ENCODE results near the gene SOX12. TPM values are rescaled to one million over a fixed set of nuclear protein-coding genes. Genes with fewer than 3 reads are reported as not detected.
"Not testable (repeated sequence)": the region's sequence is repeated elsewhere in the genome, so short reads cannot be mapped to it uniquely, and the experiment has no call there.

SOX12 gene
- total RNA-seq, 3 donors from 2014 or later, result 1.1 to 3.7 (median 3.3) TPM

- Histone ChIP-seq H3K9me3 (no peaks in the 10 kb centered on the region), H3K36me3 (no peaks in the 10 kb centered on the region), H3K27me3 (no peaks in the 10 kb centered on the region), H3K4me3 (peak overlapping the region in 1 of 3 donors; percentile 12), H3K4me1 (peaks cover 0 to 8% of the 10 kb centered on the region in 2 donors), H3K27ac (peak overlapping the region; percentile 78 to 83)
- intact Hi-C loops (cut with DNase I; ENCODE audit: low total_unique reads), result no loop called here
- no peak for TF ChIP-seq POLR2A (IDR thresholded peaks at IDR 0.05)
- no peak for TF ChIP-seq POLR2AphosphoS5 (IDR thresholded peaks at IDR 0.05)
- TF ChIP-seq CTCF (IDR thresholded peaks at IDR 0.05), result no peak
- DNase-seq (ENCODE audit: low spot score in 2 of 2), result peak in 1 of 2 donors; percentile 71
Observed at GRCh38 chr20:371755-372542, 46.6 kb downstream of the SOX12 start.

- H3K4me1 ChIP-seq; H3K9me3 ChIP-seq; H3K36me3 ChIP-seq; DNase-seq (ENCODE audit: low spot score in 2 of 2); H3K4me3 ChIP-seq; H3K27me3 ChIP-seq; intact Hi-C loops (cut with DNase I; ENCODE audit: low total_unique reads): not testable (repeated sequence)
- H3K27ac ChIP-seq, result peak overlapping the region; percentile 78 to 83
Observed at GRCh38 chr20:372543-373082, 47.3 kb downstream of the SOX12 start.

GRCh38 chr20:373171-373890, 48.0 kb downstream of the SOX12 start:
- H3K36me3 ChIP-seq, result no peaks in the 10 kb centered on the region
- intact Hi-C loops (cut with DNase I; ENCODE audit: low total_unique reads), result no loop called here
- peak overlapping the region; percentile 78 to 83 for H3K27ac ChIP-seq
- H3K9me3 ChIP-seq, result no peaks in the 10 kb centered on the region
- TF ChIP-seq CTCF (IDR thresholded peaks at IDR 0.05), result no peak
- TF ChIP-seq POLR2A (IDR thresholded peaks at IDR 0.05), result no peak
- TF ChIP-seq POLR2AphosphoS5 (IDR thresholded peaks at IDR 0.05), result no peak
- H3K27me3 ChIP-seq, result no peaks in the 10 kb centered on the region
- no peak for DNase-seq (ENCODE audit: low spot score in 2 of 2)
- H3K4me3 ChIP-seq, result no peak overlapping the region
- H3K4me1 ChIP-seq, result peaks cover 0 to 8% of the 10 kb centered on the region in 2 donors

GRCh38 chr20:375265-375889, 50.0 kb downstream of the SOX12 start:
- Histone ChIP-seq H3K27me3 (no peaks in the 10 kb centered on the region), H3K4me1 (peaks cover 0 to 8% of the 10 kb centered on the region in 2 donors), H3K4me3 (no peak overlapping the region), H3K9me3 (no peaks in the 10 kb centered on the region), H3K27ac (no peak overlapping the region), H3K36me3 (no peaks in the 10 kb centered on the region)
- no peak for DNase-seq (ENCODE audit: low spot score in 2 of 2)
- TF ChIP-seq POLR2AphosphoS5 (IDR thresholded peaks at IDR 0.05), result no peak
- TF ChIP-seq CTCF (IDR thresholded peaks at IDR 0.05), result no peak
- no peak for TF ChIP-seq POLR2A (IDR thresholded peaks at IDR 0.05)
- intact Hi-C loops (cut with DNase I; ENCODE audit: low total_unique reads), result no loop called here

GRCh38 chr20:376089-376488, 50.7 kb downstream of the SOX12 start:
- no peaks in the 10 kb centered on the region for H3K27me3 ChIP-seq
- H3K36me3 ChIP-seq, result no peaks in the 10 kb centered on the region
- no peak overlapping the region for H3K27ac ChIP-seq
- intact Hi-C loops (cut with DNase I; ENCODE audit: low total_unique reads), result no loop called here
- TF ChIP-seq POLR2AphosphoS5 (IDR thresholded peaks at IDR 0.05) (no peak), POLR2A (IDR thresholded peaks at IDR 0.05) (no peak), CTCF (IDR thresholded peaks at IDR 0.05) (no peak)
- no peak for DNase-seq (ENCODE audit: low spot score in 2 of 2)
- no peaks in the 10 kb centered on the region for H3K9me3 ChIP-seq
- no peak overlapping the region for H3K4me3 ChIP-seq
- peaks cover 0 to 8% of the 10 kb centered on the region in 2 donors for H3K4me1 ChIP-seq

All from breast epithelium (tissue), 4 donors.